Activated CD4-positive, alpha-beta T cell treated with anti-CD3 and anti-CD28 coated beads, Interleukin-2, amount 50 U/mL, for 1 hour (primary cell): Measurements from ENCODE around the gene PI4KA.
"Not testable (repeated sequence)": the region's sequence is repeated elsewhere in the genome, so short reads cannot be mapped to it uniquely, and the experiment has no call there.

ENCODE experiments used
- DNase-seq: peaks from one replicate; pipeline ENCODE4 v3.0.0-alpha.2; 2020

PI4KA gene

GRCh38 chr22:20773793-20774212 is 84.8 kb downstream of the PI4KA start, which contains the start of gene SERPIND1:
TSS of gene SERPIND1 (plus strand) at chr22:20774113. CDS start at chr22:20779313, 5,200 bp downstream.
- no peak for DNase-seq

- no peak for DNase-seq
Measured at GRCh38 chr22:20771918-20772625, 86.5 kb downstream of the PI4KA start.

GRCh38 chr22:20769496-20769826 is 89.2 kb downstream of the PI4KA start:
- not testable (repeated sequence) for DNase-seq

GRCh38 chr22:20766530-20766929 is 92.1 kb downstream of the PI4KA start:
- no peak for DNase-seq

- no peak for DNase-seq
Measured at GRCh38 chr22:20765938-20766337, 92.7 kb downstream of the PI4KA start.

GRCh38 chr22:20764729-20765128 is 93.9 kb downstream of the PI4KA start:
- no peak for DNase-seq

- DNase-seq = no peak
Measured at GRCh38 chr22:20764471-20764720, 94.2 kb downstream of the PI4KA start.

GRCh38 chr22:20763630-20764470 is 94.8 kb downstream of the PI4KA start:
- no peak for DNase-seq

- no peak for DNase-seq
Measured at GRCh38 chr22:20762233-20762796, 96.3 kb downstream of the PI4KA start.

- no peak for DNase-seq
Measured at GRCh38 chr22:20761536-20761935, 97.1 kb downstream of the PI4KA start.

GRCh38 chr22:20760084-20760483 is 98.5 kb downstream of the PI4KA start:
- no peak for DNase-seq

GRCh38 chr22:20758688-20759087 is 99.9 kb downstream of the PI4KA start:
- DNase-seq = no peak

GRCh38 chr22:20756846-20757245 is 101.8 kb downstream of the PI4KA start:
- DNase-seq = no peak

GRCh38 chr22:20752873-20753272 is 105.7 kb downstream of the PI4KA start:
- no peak for DNase-seq

- no peak for DNase-seq
Measured at GRCh38 chr22:20752104-20752741, 106.4 kb downstream of the PI4KA start.

GRCh38 chr22:20751185-20751851 is 107.3 kb downstream of the PI4KA start:
- no peak for DNase-seq

GRCh38 chr22:20750461-20751184 is 108.0 kb downstream of the PI4KA start:
- no peak for DNase-seq

- DNase-seq = no peak
Measured at GRCh38 chr22:20749453-20749852, 109.2 kb downstream of the PI4KA start.

GRCh38 chr22:20748731-20749428 is 109.7 kb downstream of the PI4KA start:
- DNase-seq = no peak

GRCh38 chr22:20748082-20748481 is 110.5 kb downstream of the PI4KA start:
- no peak for DNase-seq

- DNase-seq = no peak
Measured at GRCh38 chr22:20747223-20747622, 111.4 kb downstream of the PI4KA start.
